Measurements from ENCODE around the gene DOK1. TPM values are rescaled to one million over a fixed set of nuclear protein-coding genes. Genes with fewer than 3 reads are reported as not detected.
A peak's percentile ranks its signal among the peaks of the same experiment; 100 is the strongest.

The DOK1 gene
- total RNA-seq, 1 donor: 89.8 TPM

GRCh38 chr2:74555610-74556103, 1.1 kb downstream of the DOK1 start:
- Histone ChIP-seq H3K4me1 (ENCODE audit: insufficient read depth, low read length) (peaks cover 64% of the 10 kb centered on the region), H3K9me3 (ENCODE audit: low read depth, low read length) (no peaks in the 10 kb centered on the region), H4K20me1 (ENCODE audit: insufficient read depth, low read length) (peaks cover 3% of the 10 kb centered on the region), H3K79me2 (ENCODE audit: insufficient read depth, low read length) (peaks cover 66% of the 10 kb centered on the region), H3K4me2 (ENCODE audit: insufficient read depth, low read length) (peak overlapping the region; percentile 91), H3K27me3 (ENCODE audit: insufficient read depth, low read length) (no peaks in the 10 kb centered on the region), H3K4me3 (ENCODE audit: insufficient read depth, low read length) (peak overlapping the region; percentile 93), H2AFZ (ENCODE audit: low read length) (no peak overlapping the region), H3K27ac (ENCODE audit: low read depth, low read length) (peak overlapping the region; percentile 93), H3K36me3 (ENCODE audit: insufficient read depth, low read length) (peaks cover 39% of the 10 kb centered on the region)
- DNase-seq (ENCODE audit: insufficient read length, low spot score, missing footprints): peak; percentile 53
- TF ChIP-seq CTCF (IDR thresholded peaks at IDR 0.05; ENCODE audit: extremely low read depth, low read depth, low read length): no peak

- Histone ChIP-seq H4K20me1 (ENCODE audit: insufficient read depth, low read length) (peaks cover 3% of the 10 kb centered on the region), H3K4me2 (ENCODE audit: insufficient read depth, low read length) (peak overlapping the region; percentile 91), H3K79me2 (ENCODE audit: insufficient read depth, low read length) (peaks cover 61% of the 10 kb centered on the region), H3K27ac (ENCODE audit: low read depth, low read length) (peak overlapping the region; percentile 93), H2AFZ (ENCODE audit: low read length) (no peak overlapping the region), H3K9me3 (ENCODE audit: low read depth, low read length) (no peaks in the 10 kb centered on the region), H3K27me3 (ENCODE audit: insufficient read depth, low read length) (no peaks in the 10 kb centered on the region), H3K4me1 (ENCODE audit: insufficient read depth, low read length) (peaks cover 62% of the 10 kb centered on the region), H3K4me3 (ENCODE audit: insufficient read depth, low read length) (peak overlapping the region; percentile 93), H3K36me3 (ENCODE audit: insufficient read depth, low read length) (peaks cover 35% of the 10 kb centered on the region)
- DNase-seq (ENCODE audit: insufficient read length, low spot score, missing footprints): no peak
- no peak for TF ChIP-seq CTCF (IDR thresholded peaks at IDR 0.05; ENCODE audit: extremely low read depth, low read depth, low read length)
Observed at GRCh38 chr2:74556159-74556558, 1.6 kb downstream of the DOK1 start.

- DNase-seq (ENCODE audit: insufficient read length, low spot score, missing footprints): no peak
- Histone ChIP-seq H3K27me3 (ENCODE audit: insufficient read depth, low read length) (no peaks in the 10 kb centered on the region), H3K4me1 (ENCODE audit: insufficient read depth, low read length) (peaks cover 55% of the 10 kb centered on the region), H4K20me1 (ENCODE audit: insufficient read depth, low read length) (peaks cover 3% of the 10 kb centered on the region), H2AFZ (ENCODE audit: low read length) (no peak overlapping the region), H3K27ac (ENCODE audit: low read depth, low read length) (peak overlapping the region; percentile 45), H3K4me3 (ENCODE audit: insufficient read depth, low read length) (peak overlapping the region; percentile 93), H3K79me2 (ENCODE audit: insufficient read depth, low read length) (peaks cover 53% of the 10 kb centered on the region), H3K36me3 (ENCODE audit: insufficient read depth, low read length) (peaks cover 28% of the 10 kb centered on the region), H3K9me3 (ENCODE audit: low read depth, low read length) (no peaks in the 10 kb centered on the region), H3K4me2 (ENCODE audit: insufficient read depth, low read length) (peak overlapping the region; percentile 91)
- TF ChIP-seq CTCF (IDR thresholded peaks at IDR 0.05; ENCODE audit: extremely low read depth, low read depth, low read length): no peak
Observed at GRCh38 chr2:74556831-74557370, 2.4 kb downstream of the DOK1 start.

GRCh38 chr2:74558284-74559230, 4.0 kb downstream of the DOK1 start:
- Histone ChIP-seq H3K4me2 (ENCODE audit: insufficient read depth, low read length) (no peak overlapping the region), H3K36me3 (ENCODE audit: insufficient read depth, low read length) (peaks cover 22% of the 10 kb centered on the region), H2AFZ (ENCODE audit: low read length) (no peak overlapping the region), H4K20me1 (ENCODE audit: insufficient read depth, low read length) (peaks cover 3% of the 10 kb centered on the region), H3K9me3 (ENCODE audit: low read depth, low read length) (no peaks in the 10 kb centered on the region), H3K27me3 (ENCODE audit: insufficient read depth, low read length) (no peaks in the 10 kb centered on the region), H3K79me2 (ENCODE audit: insufficient read depth, low read length) (peaks cover 37% of the 10 kb centered on the region), H3K27ac (ENCODE audit: low read depth, low read length) (no peak overlapping the region), H3K4me1 (ENCODE audit: insufficient read depth, low read length) (peaks cover 49% of the 10 kb centered on the region), H3K4me3 (ENCODE audit: insufficient read depth, low read length) (no peak overlapping the region)
- DNase-seq (ENCODE audit: insufficient read length, low spot score, missing footprints): peak; percentile 31
- TF ChIP-seq CTCF (IDR thresholded peaks at IDR 0.05; ENCODE audit: extremely low read depth, low read depth, low read length): no peak
